ENCODE data around the gene DCAF11.

DNA sequence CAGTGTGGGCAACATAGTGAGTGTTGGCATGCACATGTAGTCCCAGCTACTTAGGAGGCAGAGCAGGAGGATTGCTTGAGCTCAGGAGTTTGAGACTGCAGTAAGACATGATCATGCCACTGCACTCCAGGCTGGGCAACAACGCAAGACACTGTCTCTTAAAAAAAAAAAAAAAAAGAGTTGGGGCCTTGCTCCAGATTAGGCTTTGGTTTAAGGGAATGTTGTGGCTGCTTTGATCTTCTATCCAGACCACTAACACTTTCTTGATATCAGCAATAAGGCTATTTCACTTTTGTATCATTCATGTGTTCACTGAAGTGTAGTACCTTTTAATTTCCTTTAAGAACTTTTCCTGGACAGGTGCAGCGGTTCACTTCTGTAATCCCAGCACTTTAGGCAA, 13.1 kb downstream of the DCAF11 start:
- TF ChIP-seq, protein P1, sequence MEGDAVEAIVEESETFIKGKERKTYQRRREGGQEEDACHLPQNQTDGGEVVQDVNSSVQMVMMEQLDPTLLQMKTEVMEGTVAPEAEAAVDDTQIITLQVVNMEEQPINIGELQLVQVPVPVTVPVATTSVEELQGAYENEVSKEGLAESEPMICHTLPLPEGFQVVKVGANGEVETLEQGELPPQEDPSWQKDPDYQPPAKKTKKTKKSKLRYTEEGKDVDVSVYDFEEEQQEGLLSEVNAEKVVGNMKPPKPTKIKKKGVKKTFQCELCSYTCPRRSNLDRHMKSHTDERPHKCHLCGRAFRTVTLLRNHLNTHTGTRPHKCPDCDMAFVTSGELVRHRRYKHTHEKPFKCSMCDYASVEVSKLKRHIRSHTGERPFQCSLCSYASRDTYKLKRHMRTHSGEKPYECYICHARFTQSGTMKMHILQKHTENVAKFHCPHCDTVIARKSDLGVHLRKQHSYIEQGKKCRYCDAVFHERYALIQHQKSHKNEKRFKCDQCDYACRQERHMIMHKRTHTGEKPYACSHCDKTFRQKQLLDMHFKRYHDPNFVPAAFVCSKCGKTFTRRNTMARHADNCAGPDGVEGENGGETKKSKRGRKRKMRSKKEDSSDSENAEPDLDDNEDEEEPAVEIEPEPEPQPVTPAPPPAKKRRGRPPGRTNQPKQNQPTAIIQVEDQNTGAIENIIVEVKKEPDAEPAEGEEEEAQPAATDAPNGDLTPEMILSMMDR (conservative IDR thresholded peaks at IDR 0.05): no peak
- no peak for TF ChIP-seq EZH2 (IDR thresholded peaks at IDR 0.05; ENCODE audit: low read depth)

Measured in PC-9 (cell line).